PC-9 (cell line): ENCODE measurements around the gene ISL2. TPM values are rescaled to one million over a fixed set of nuclear protein-coding genes. Genes with fewer than 3 reads are reported as not detected.

Experiments
- BruUV-seq: library from RNA; stranded (reverse); fragments of 400-500 nt; replicated peaks from 2 replicates; lab custom pipeline; 2021; lab: Mats Ljungman, UMichigan
- CTCF ChIA-PET: fragments of 300-600 bp; sonication (Branson Sonifier 250); formaldehyde crosslinking; loops from one replicate; lab custom pipeline; 2022; ENCODE audit warnings: antibody characterized with exemption; lab: Charles Lee
- POLR2A ChIA-PET: fragments of 300-600 bp; sonication (Branson Sonifier 250); formaldehyde crosslinking; loops from one replicate; lab custom pipeline; 2022; ENCODE audit warnings: antibody characterized with exemption; ENCODE audit not compliant: unreplicated experiment; lab: Charles Lee
- DNase-seq, 2 experiments: peaks; one replicate each; pipeline versions ENCODE4 v3.0.0 to v3.0.0-alpha.2; 2015 to 2022; ENCODE audit warnings: mixed read lengths in 1 of 2
- H2AFZ ChIP-seq: fragments of 200-600 bp; sonication (generic); 2 replicates; pipeline ENCODE4 v1.8.1; 2017; ENCODE audit warnings: antibody characterized with exemption
- H3F3A ChIP-seq: fragments of 200-600 bp; sonication (generic); 2 replicates; pipeline ENCODE4 v1.8.1; 2017; ENCODE audit warnings: antibody characterized with exemption, mild to moderate bottlenecking, low read depth; ENCODE audit not compliant: insufficient read depth
- H3K27ac ChIP-seq: fragments of 200-600 bp; sonication (generic); 2 replicates; pipeline ENCODE4 v1.6.1; 2016; ENCODE audit warnings: mixed run types
- H3K27me3 ChIP-seq: fragments of 200-600 bp; sonication (generic); 2 replicates; pipeline ENCODE4 v1.6.1; 2016; ENCODE audit warnings: low read depth, mixed run types; ENCODE audit not compliant: insufficient read depth
- H3K36me3 ChIP-seq: fragments of 200-600 bp; sonication (generic); 2 replicates; pipeline ENCODE4 v1.6.1; 2016; ENCODE audit warnings: low read depth, mixed run types
- H3K4me1 ChIP-seq: fragments of 200-600 bp; sonication (generic); replicated peaks from 2 replicates; pipeline ENCODE4 v1.6.1; 2016; ENCODE audit warnings: mixed run types; ENCODE audit not compliant: insufficient read depth
- H3K4me2 ChIP-seq: fragments of 200-600 bp; sonication (generic); 2 replicates; pipeline ENCODE4 v1.6.1; 2017; ENCODE audit warnings: mixed run types
- H3K4me3 ChIP-seq: fragments of 200-600 bp; sonication (generic); 2 replicates; pipeline ENCODE4 v1.6.1; 2016; ENCODE audit warnings: mixed run types
- H3K79me2 ChIP-seq: fragments of 200-600 bp; sonication (generic); 2 replicates; pipeline ENCODE4 v1.6.1; 2017; ENCODE audit warnings: low read depth, mixed run types
- H3K9me2 ChIP-seq: fragments of 200-600 bp; sonication (generic); 2 replicates; pipeline ENCODE4 v1.8.1; 2017; ENCODE audit warnings: mild to moderate bottlenecking; ENCODE audit not compliant: insufficient read depth
- H3K9me3 ChIP-seq: fragments of 200-600 bp; sonication (generic); 2 replicates; pipeline ENCODE4 v1.8.1; 2016; ENCODE audit warnings: low read depth; ENCODE audit not compliant: insufficient read depth
- H4K20me1 ChIP-seq: fragments of 200-600 bp; sonication (generic); 2 replicates; pipeline ENCODE4 v1.8.1; 2017; ENCODE audit not compliant: insufficient read depth
- EZH2 ChIP-seq: fragments of 200-600 bp; sonication (generic); IDR thresholded peaks from 2 replicates; pipeline ENCODE4 v1.8.0; 2017; ENCODE audit warnings: antibody characterized with exemption, low read depth
- intact Hi-C: fragments of 100-400 bp; cut with micrococcal nuclease; formaldehyde crosslinking; loops from one replicate; pipeline ENCODE4 v1.10.0; 2022; ENCODE audit not compliant: unreplicated experiment
- total RNA-seq: library from RNA; stranded (reverse); gene quantifications from 2 replicates; pipeline ENCODE4 v1.2.3, GENCODE V29; 2021
- TF ChIP-seq, protein P1 (sequence below): fragments of 200-600 bp; sonication (generic); conservative IDR thresholded peaks from 2 replicates; pipeline ENCODE4 v1.6.1; 2017; ENCODE audit warnings: mixed run types, antibody characterized with exemption, mild to moderate bottlenecking, moderate library complexity

Gene ISL2
- total RNA-seq, 1 experiment from 2014 or later, result 0.24 TPM

DNA sequence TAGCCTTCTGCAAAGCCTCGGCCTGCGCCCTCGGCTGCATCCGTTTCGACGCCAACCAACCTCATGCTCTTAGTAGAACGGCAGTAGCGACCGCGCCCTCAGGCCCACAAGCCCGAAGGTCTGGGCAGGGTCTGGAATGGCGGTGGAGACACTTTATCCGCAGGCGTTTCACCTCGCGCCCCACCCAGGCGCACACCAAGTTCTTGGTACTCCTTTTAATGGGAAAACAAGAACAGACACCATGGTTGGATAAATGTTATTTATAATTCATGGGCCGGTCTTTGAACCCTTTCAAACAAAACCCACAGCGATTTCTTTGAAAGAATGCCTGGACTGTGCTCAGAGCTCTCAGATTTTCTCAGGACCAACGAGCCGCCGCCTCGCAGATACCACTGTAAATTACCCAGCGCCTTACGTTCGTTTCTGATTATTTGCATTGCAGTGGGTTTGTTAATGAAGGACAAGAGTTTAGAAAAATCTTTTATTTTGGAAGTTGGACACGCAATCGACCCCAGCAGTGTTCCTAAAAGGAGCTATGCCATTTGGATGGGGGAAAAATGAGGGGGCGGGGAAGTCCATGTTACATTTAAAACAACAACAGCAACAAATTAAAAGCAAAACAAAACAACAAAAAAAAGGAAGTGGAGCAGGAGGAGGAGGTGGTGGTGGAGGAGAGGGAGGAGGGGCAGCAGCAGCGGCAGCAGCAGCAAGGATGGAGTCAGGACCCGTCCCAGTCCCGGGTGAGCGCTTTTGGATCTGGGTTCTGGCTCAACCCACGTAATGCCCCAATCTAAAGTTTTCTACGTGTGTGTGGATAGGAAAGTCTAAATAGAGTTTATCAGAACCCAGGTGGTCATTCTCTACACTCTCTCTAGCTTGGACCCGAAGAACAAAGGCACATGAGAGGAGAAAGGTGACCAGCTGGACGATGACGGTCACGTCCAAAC is 993 bp upstream of the ISL2 start:
- TF ChIP-seq, protein P1, sequence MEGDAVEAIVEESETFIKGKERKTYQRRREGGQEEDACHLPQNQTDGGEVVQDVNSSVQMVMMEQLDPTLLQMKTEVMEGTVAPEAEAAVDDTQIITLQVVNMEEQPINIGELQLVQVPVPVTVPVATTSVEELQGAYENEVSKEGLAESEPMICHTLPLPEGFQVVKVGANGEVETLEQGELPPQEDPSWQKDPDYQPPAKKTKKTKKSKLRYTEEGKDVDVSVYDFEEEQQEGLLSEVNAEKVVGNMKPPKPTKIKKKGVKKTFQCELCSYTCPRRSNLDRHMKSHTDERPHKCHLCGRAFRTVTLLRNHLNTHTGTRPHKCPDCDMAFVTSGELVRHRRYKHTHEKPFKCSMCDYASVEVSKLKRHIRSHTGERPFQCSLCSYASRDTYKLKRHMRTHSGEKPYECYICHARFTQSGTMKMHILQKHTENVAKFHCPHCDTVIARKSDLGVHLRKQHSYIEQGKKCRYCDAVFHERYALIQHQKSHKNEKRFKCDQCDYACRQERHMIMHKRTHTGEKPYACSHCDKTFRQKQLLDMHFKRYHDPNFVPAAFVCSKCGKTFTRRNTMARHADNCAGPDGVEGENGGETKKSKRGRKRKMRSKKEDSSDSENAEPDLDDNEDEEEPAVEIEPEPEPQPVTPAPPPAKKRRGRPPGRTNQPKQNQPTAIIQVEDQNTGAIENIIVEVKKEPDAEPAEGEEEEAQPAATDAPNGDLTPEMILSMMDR, result no peak
- no peak for TF ChIP-seq EZH2
- H2AFZ ChIP-seq, result no peak overlapping the region
- POLR2A ChIA-PET, result interaction anchor here (0.6 kb wide), 1 partner anchor 122 kb away, joined by 10 read pairs; no protein-coding TSS in a partner anchor
- H3K4me1 ChIP-seq, result no peaks in the 10 kb centered on the region
- no peaks in the 10 kb centered on the region for H3K36me3 ChIP-seq
- H3K4me2 ChIP-seq, result no peak overlapping the region
- no TSS peak for BruUV-seq
- H3K79me2 ChIP-seq, result no peaks in the 10 kb centered on the region
- no peaks in the 10 kb centered on the region for H3K27me3 ChIP-seq
- no peaks in the 10 kb centered on the region for H3F3A ChIP-seq
- H4K20me1 ChIP-seq, result no peaks in the 10 kb centered on the region
- no peaks in the 10 kb centered on the region for H3K9me2 ChIP-seq
- DNase-seq, result no peak
- intact Hi-C loops, result no loop called here
- no peaks in the 10 kb centered on the region for H3K9me3 ChIP-seq
- CTCF ChIA-PET, result interaction anchor here (0.6 kb wide), 2 partner anchors 135 to 294 kb away, joined by 4 to 5 read pairs; no protein-coding TSS in a partner anchor
- H3K4me3 ChIP-seq, result no peak overlapping the region
- no peak overlapping the region for H3K27ac ChIP-seq

DNA sequence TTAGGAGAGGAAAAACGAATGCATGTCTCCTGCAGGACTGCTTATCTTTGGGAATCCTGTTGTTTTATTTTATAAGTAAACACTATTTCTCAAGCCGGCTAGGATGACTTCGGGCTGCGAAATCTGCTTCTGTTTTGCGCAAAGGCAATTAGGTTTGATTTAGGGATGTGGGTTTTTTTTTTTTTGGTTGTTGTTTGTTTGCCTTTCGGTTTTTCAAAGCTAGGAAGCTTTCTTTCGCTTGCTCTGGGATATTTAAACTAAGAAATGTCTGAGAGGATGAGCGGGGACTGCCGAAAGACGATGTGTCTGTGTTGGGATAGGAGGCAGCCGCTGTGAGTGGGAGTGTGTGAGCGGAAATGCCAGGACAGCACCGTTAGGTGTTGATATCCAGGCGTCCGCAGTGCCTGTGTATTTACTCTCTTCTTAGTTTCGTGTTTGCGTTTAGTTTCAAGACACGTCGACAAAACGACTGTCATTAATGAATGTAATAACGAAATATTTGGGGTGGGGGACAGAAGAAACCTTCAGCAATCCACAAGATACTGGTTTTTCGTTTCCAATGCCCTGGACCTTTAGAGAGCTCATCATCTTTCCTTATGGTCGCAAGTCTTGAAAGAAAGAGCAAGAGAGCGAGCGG is 604 bp downstream of the ISL2 start:
- no peak for DNase-seq
- Histone ChIP-seq H3K9me3 (no peaks in the 10 kb centered on the region), H3K79me2 (no peaks in the 10 kb centered on the region), H3K27ac (no peak overlapping the region), H3K36me3 (no peaks in the 10 kb centered on the region), H3K4me3 (no peak overlapping the region), H3K4me1 (no peaks in the 10 kb centered on the region), H4K20me1 (no peaks in the 10 kb centered on the region), H3F3A (no peaks in the 10 kb centered on the region), H2AFZ (no peak overlapping the region), H3K9me2 (no peaks in the 10 kb centered on the region), H3K4me2 (no peak overlapping the region), H3K27me3 (no peaks in the 10 kb centered on the region)
- POLR2A ChIA-PET, result no interaction called here
- intact Hi-C loops, result no loop called here
- CTCF ChIA-PET, result no interaction called here
- BruUV-seq, result no TSS peak
- no peak for TF ChIP-seq EZH2
- TF ChIP-seq, protein P1, result no peak

DNA sequence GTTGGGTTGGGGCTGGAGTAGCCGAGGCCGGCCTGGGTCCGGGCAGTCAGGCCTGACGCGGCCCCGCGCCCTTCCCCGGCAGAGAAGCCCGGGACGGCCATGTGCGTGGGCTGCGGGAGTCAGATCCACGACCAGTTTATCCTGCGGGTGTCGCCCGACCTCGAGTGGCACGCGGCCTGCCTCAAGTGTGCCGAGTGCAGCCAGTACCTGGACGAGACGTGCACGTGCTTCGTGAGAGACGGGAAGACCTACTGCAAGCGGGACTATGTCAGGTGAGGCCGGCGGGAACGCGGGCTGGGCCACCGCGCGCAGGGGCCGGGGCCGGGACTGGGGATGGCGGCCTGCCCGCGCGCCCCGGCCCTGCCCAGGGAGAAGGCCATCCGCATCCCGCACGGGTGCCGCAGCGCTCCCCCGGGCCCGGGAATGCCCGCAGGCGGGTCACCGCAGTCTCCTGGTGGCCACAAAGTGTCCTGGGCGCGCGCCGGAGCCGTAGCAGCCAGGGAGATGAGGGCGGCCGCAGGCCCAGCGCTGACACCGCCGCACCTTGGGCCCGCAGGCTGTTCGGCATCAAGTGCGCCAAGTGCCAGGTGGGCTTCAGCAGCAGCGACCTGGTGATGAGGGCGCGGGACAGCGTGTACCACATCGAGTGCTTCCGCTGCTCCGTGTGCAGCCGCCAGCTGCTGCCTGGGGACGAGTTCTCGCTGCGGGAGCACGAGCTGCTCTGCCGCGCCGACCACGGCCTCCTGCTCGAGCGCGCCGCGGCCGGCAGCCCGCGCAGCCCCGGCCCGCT is 1.3 kb downstream of the ISL2 start:
- no peak overlapping the region for H3K4me2 ChIP-seq
- no peaks in the 10 kb centered on the region for H3K27me3 ChIP-seq
- no peaks in the 10 kb centered on the region for H3K79me2 ChIP-seq
- no TSS peak for BruUV-seq
- H3K4me1 ChIP-seq, result no peaks in the 10 kb centered on the region
- no peak overlapping the region for H3K4me3 ChIP-seq
- H3K36me3 ChIP-seq, result no peaks in the 10 kb centered on the region
- no peaks in the 10 kb centered on the region for H3F3A ChIP-seq
- no peak overlapping the region for H3K27ac ChIP-seq
- no peak for DNase-seq
- TF ChIP-seq EZH2, result no peak
- H3K9me2 ChIP-seq, result no peaks in the 10 kb centered on the region
- intact Hi-C loops, result no loop called here
- CTCF ChIA-PET, result no interaction called here
- POLR2A ChIA-PET, result no interaction called here
- no peaks in the 10 kb centered on the region for H3K9me3 ChIP-seq
- no peak overlapping the region for H2AFZ ChIP-seq
- H4K20me1 ChIP-seq, result no peaks in the 10 kb centered on the region
